ENCODE measurements around the gene ZNRF1. TPM values are rescaled to one million over a fixed set of nuclear protein-coding genes. Genes with fewer than 3 reads are reported as not detected.

ZNRF1 gene
- 48.2 TPM for total RNA-seq (2021; ENCODE audit: unreplicated experiment)
- 33.8 and 38.2 TPM in 2 replicates for polyA plus RNA-seq (2012)
- percentile 76 among the genes with signal in this experiment for Bru-seq, nascent RNA
- BruChase-seq, experiment 1, labeled RNA remaining after a 6-hour chase, result percentile 73 among the genes with signal in this experiment
- percentile 75 among the genes with signal in this experiment for BruChase-seq, experiment 2, labeled RNA remaining after a 2-hour chase
- long read RNA-seq, full-length matches to known transcripts, result 96 of 112 reads
- long read RNA-seq, partial matches to known transcripts, result 1 of 112 reads
- long read RNA-seq, other reads (novel, unspliced or antisense), result 15 of 112 reads

GRCh38 chr16:74998481-74999218, at the start of gene ZNRF1:
Gene ZNRF1 (plus strand): TSS chr16:74999024. CDS start chr16:74999672, 648 bp downstream.
- Histone ChIP-seq H4K20me1 (ENCODE audit: insufficient read depth) (peaks cover 4% of the 10 kb centered on the region; the same call in 1 of the 2 replicates), H3K9me3 (ENCODE audit: control insufficient read depth in 1 of 2, insufficient read depth in 1 of 2, low read depth in 1 of 2, low read length in 2 of 2) (no peaks in the 10 kb centered on the region), H3K9me2 (ENCODE audit: insufficient read depth) (no peaks in the 10 kb centered on the region), H3K9ac (ENCODE audit: low read length) (peak within 1 kb of the TSS; percentile 79), H3K36me3 (ENCODE audit: control insufficient read depth in 1 of 2, insufficient read depth in 2 of 2, low read length in 2 of 2) (no peaks in the 10 kb centered on the region), H3K79me2 (ENCODE audit: insufficient read depth, low read length) (peaks cover 42% of the 10 kb centered on the region), H3K4me3 (replicated peaks in 1 of 2; ENCODE audit: low read depth in 1 of 2, low read length in 2 of 2) (peak within 1 kb of the TSS; percentile 70 to 71), H3K27me3 (ENCODE audit: insufficient read depth, low read length) (no peaks in the 10 kb centered on the region), H3K4me1 (ENCODE audit: control insufficient read depth in 1 of 2, insufficient read depth in 2 of 2, low read length in 2 of 2) (peaks cover 32 to 54% of the 10 kb centered on the region in 2 experiments), H2AFZ (ENCODE audit: low read depth, low read length, poor library complexity, severe bottlenecking) (peak within 1 kb of the TSS; percentile 97), H3K4me2 (ENCODE audit: low read length) (peak within 1 kb of the TSS; percentile 90), H3K27ac (ENCODE audit: low read depth, low read length) (peak within 1 kb of the TSS; percentile 81)
- intact Hi-C loops (cut with micrococcal nuclease), result loop anchor here (1.0 kb wide), 2 partner anchors 98 to 113 kb away; no protein-coding TSS in a partner anchor
- BruUV-seq (replicated peaks), result no TSS peak
- DNase-seq (ENCODE audit: low read depth, low spot score) (peak; percentile 70), ATAC-seq (peak; percentile 81)
- ChIA-PET RAD21 (ENCODE audit: low non-redundant PET in 1 of 2, low total read pairs in 2 of 2, uncharacterized antibody in 2 of 2, unreplicated experiment in 2 of 2) (interaction anchor here (0.6 to 2.5 kb wide), 8 partner anchors 54 to 201 kb away, joined by 3 to 33 read pairs (median 4); partner anchors contain the start of gene LDHD (in 1 of the 2)), CTCF (interaction anchor here (0.5 to 3.1 kb wide), 16 partner anchors 9 to 201 kb away, joined by 3 to 116 read pairs (median 5); partner anchors contain the start of genes LDHD, WDR59 and ZFP1), POLR2A (interaction anchor here (1.0 to 2.0 kb wide), 4 partner anchors 13 to 112 kb away, joined by 3 to 19 read pairs (median 6); partner anchors contain the start of gene WDR59)
- TF ChIP-seq POLR2AphosphoS5 (IDR thresholded peaks at IDR 0.05; ENCODE audit: low read depth, low read length) (peak; percentile 70), FOSL1 (IDR thresholded peaks at IDR 0.05; ENCODE audit: low read depth) (no peak), REST (IDR thresholded peaks at IDR 0.05; ENCODE audit: low read depth) (no peak), EZH2 (IDR thresholded peaks at IDR 0.05) (no peak), ZBTB33 (IDR thresholded peaks at IDR 0.05; ENCODE audit: extremely low read depth, insufficient replicate concordance, low read length) (no peak), CBX3 (IDR thresholded peaks at IDR 0.05; ENCODE audit: low read depth) (no peak), ZNF274 (IDR thresholded peaks at IDR 0.05; ENCODE audit: low read depth, low read length) (no peak), ZFX (IDR thresholded peaks at IDR 0.05) (no peak), RAD21 (IDR thresholded peaks at IDR 0.05; ENCODE audit: low read depth) (peak; percentile 93), POLR2A (IDR thresholded peaks at IDR 0.05; ENCODE audit: borderline replicate concordance, extremely low read depth, insufficient read depth, insufficient read length) (peak; percentile 69), CTCF (IDR thresholded peaks at IDR 0.05 in 2 of 3, conservative IDR thresholded peaks at IDR 0.05 in 1 of 3; ENCODE audit: borderline replicate concordance in 1 of 3, insufficient read depth in 1 of 3, low read depth in 2 of 3, low read length in 2 of 3) (peak; percentile 74 to 88 (median 75)), SIN3A (IDR thresholded peaks at IDR 0.05; ENCODE audit: low read depth) (no peak), TCF7L2 (IDR thresholded peaks at IDR 0.05; ENCODE audit: borderline replicate concordance, extremely low read depth, insufficient read depth, insufficient read length) (no peak), CEBPB (IDR thresholded peaks at IDR 0.05; ENCODE audit: low read depth) (no peak), JUND (IDR thresholded peaks at IDR 0.05) (no peak), EZH2phosphoT487 (IDR thresholded peaks at IDR 0.05; ENCODE audit: borderline replicate concordance) (no peak), ELF1 (IDR thresholded peaks at IDR 0.05; ENCODE audit: borderline replicate concordance, low read depth) (no peak), EGR1 (IDR thresholded peaks at IDR 0.05; ENCODE audit: low read depth) (peak; percentile 84)
